HepG2 (cell line): ENCODE results near the gene SELENOV. TPM values are rescaled to one million over a fixed set of nuclear protein-coding genes. Genes with fewer than 3 reads are reported as not detected.

Source experiments
- JDP2 ChIP-seq: sonication (generic); formaldehyde crosslinking; IDR thresholded peaks from 2 replicates; pipeline ENCODE4 v1.8.1; 2022; ENCODE audit warnings: missing genetic modification reagents, borderline replicate concordance
- PRPF4 ChIP-seq: fragments of 200-400 bp; formaldehyde crosslinking; IDR thresholded peaks from 2 replicates; pipeline ENCODE4 v1.6.1; 2016; ENCODE audit warnings: low read length, low read depth; ENCODE audit not compliant: poor library complexity, severe bottlenecking
- ZNF598 ChIP-seq: sonication (generic); formaldehyde crosslinking; IDR thresholded peaks from 2 replicates; pipeline ENCODE4 v1.5.1; 2020; ENCODE audit warnings: mild to moderate bottlenecking, missing genetic modification reagents, borderline replicate concordance
- polyA plus RNA-seq, 8 experiments: library from polyadenylated mRNA; depleted of rRNA in 3 of 8; stranded (reverse) in 7 of 8; unstranded in 1 of 8; fragments of >200 nt; fragmentation: Illumina TruSeq in 4 of 8; extraction: Trizol in 4 of 8; gene quantifications; 2 replicates each; pipeline versions ENCODE4 v1.2.1 to v1.2.3, GENCODE V29; 2011 to 2016; ENCODE audit warnings: low read depth in 4 of 8, missing spikeins in 1 of 8, mixed read lengths in 1 of 8; ENCODE audit not compliant: insufficient read depth in 1 of 8
- total RNA-seq, 5 experiments: library from RNA; depleted of rRNA; stranded (reverse); fragments of >200 nt; fragmentation: Illumina TruSeq; extraction: Trizol; gene quantifications; 2 replicates each; pipeline ENCODE4 v1.2.3, GENCODE V29; 2016; ENCODE audit warnings: low read depth in 1 of 5
- TF ChIP-seq, protein P1 (sequence below): sonication (generic); formaldehyde crosslinking; IDR thresholded peaks from 2 replicates; pipeline ENCODE4 v1.9.0; 2021; ENCODE audit warnings: mild to moderate bottlenecking, missing genetic modification reagents
- TF ChIP-seq, protein P2 (sequence below): sonication (generic); formaldehyde crosslinking; IDR thresholded peaks from 2 replicates; pipeline ENCODE4 v1.4.0; 2020; ENCODE audit warnings: missing genetic modification reagents; ENCODE audit errors: not compliant biosample characterization

SELENOV gene
- total and polyA plus RNA-seq, 2 of the 13 experiments (the other 11 are each of a cell fraction or from before 2014, with no cell fraction given) = not detected

DNA sequence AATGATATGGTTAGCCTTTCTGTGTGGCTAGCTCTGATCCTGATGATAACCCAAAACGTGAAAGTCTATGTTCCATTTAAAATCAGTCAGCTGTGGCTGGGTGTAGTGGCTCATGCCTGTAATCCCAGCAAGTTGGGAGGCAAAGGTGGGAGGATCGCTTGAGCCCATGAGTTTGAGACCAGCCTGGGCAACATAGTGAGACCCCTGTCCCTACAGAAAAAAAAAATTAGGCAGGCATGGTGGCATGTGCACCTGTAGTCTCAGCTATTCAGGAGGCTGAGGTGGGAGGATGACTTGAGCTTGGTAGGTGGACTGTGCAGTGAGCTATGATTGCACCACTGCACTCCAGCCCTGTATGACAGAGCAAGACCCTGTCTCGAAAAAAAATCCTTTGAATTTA lies 18.9 kb downstream of the SELENOV start (continued):
- TF ChIP-seq, protein P1, sequence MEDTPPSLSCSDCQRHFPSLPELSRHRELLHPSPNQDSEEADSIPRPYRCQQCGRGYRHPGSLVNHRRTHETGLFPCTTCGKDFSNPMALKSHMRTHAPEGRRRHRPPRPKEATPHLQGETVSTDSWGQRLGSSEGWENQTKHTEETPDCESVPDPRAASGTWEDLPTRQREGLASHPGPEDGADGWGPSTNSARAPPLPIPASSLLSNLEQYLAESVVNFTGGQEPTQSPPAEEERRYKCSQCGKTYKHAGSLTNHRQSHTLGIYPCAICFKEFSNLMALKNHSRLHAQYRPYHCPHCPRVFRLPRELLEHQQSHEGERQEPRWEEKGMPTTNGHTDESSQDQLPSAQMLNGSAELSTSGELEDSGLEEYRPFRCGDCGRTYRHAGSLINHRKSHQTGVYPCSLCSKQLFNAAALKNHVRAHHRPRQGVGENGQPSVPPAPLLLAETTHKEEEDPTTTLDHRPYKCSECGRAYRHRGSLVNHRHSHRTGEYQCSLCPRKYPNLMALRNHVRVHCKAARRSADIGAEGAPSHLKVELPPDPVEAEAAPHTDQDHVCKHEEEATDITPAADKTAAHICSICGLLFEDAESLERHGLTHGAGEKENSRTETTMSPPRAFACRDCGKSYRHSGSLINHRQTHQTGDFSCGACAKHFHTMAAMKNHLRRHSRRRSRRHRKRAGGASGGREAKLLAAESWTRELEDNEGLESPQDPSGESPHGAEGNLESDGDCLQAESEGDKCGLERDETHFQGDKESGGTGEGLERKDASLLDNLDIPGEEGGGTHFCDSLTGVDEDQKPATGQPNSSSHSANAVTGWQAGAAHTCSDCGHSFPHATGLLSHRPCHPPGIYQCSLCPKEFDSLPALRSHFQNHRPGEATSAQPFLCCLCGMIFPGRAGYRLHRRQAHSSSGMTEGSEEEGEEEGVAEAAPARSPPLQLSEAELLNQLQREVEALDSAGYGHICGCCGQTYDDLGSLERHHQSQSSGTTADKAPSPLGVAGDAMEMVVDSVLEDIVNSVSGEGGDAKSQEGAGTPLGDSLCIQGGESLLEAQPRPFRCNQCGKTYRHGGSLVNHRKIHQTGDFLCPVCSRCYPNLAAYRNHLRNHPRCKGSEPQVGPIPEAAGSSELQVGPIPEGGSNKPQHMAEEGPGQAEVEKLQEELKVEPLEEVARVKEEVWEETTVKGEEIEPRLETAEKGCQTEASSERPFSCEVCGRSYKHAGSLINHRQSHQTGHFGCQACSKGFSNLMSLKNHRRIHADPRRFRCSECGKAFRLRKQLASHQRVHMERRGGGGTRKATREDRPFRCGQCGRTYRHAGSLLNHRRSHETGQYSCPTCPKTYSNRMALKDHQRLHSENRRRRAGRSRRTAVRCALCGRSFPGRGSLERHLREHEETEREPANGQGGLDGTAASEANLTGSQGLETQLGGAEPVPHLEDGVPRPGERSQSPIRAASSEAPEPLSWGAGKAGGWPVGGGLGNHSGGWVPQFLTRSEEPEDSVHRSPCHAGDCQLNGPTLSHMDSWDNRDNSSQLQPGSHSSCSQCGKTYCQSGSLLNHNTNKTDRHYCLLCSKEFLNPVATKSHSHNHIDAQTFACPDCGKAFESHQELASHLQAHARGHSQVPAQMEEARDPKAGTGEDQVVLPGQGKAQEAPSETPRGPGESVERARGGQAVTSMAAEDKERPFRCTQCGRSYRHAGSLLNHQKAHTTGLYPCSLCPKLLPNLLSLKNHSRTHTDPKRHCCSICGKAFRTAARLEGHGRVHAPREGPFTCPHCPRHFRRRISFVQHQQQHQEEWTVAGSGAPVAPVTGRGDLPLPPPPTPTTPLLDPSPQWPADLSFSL (CRISPR knock-in tag) = no peak
- no peak for TF ChIP-seq JDP2 (CRISPR knock-in tag)
- no peak for TF ChIP-seq ZNF598 (CRISPR knock-in tag)
- TF ChIP-seq PRPF4 = no peak
- TF ChIP-seq, protein P2, sequence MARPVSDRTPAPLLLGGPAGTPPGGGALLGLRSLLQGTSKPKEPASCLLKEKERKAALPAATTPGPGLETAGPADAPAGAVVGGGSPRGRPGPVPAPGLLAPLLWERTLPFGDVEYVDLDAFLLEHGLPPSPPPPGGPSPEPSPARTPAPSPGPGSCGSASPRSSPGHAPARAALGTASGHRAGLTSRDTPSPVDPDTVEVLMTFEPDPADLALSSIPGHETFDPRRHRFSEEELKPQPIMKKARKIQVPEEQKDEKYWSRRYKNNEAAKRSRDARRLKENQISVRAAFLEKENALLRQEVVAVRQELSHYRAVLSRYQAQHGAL = no peak
